KBM-7 (cell line): ENCODE results near the gene DLG2.
A peak's percentile ranks its signal among the peaks of the same experiment; 100 is the strongest.
"Not testable (repeated sequence)": the region's sequence is repeated elsewhere in the genome, so short reads cannot be mapped to it uniquely, and the experiment has no call there.

Experiments
- DNase-seq: peaks from one replicate; pipeline ENCODE4 v3.0.0-alpha.2; 2015
- in situ Hi-C: fragments of 300-500 bp; cut with MboI; formaldehyde crosslinking; loops from 2 replicates; pipeline ENCODE4 v1.14.3; 2020; ENCODE audit warnings: low sequenced_read_pairs, low pct_unique_long_range_greater_than_20kb, mixed read lengths

The DLG2 gene

GRCh38 chr11:85391141-85391540 is 236.0 kb downstream of the DLG2 start:
- no peak for DNase-seq
- in situ Hi-C loops: no loop called here

GRCh38 chr11:85385547-85385946 is 241.6 kb downstream of the DLG2 start:
- DNase-seq: no peak
- in situ Hi-C loops: no loop called here

GRCh38 chr11:85385111-85385510 is 242.0 kb downstream of the DLG2 start:
- DNase-seq: no peak
- in situ Hi-C loops: no loop called here

- in situ Hi-C loops: no loop called here
- DNase-seq: no peak
Measured at GRCh38 chr11:85379066-85379465, 248.1 kb downstream of the DLG2 start.

GRCh38 chr11:85377901-85378300 is 249.2 kb downstream of the DLG2 start:
- in situ Hi-C loops: no loop called here
- DNase-seq: no peak

GRCh38 chr11:85359859-85360258 is 267.3 kb downstream of the DLG2 start:
- in situ Hi-C loops: no loop called here
- DNase-seq: no peak

- no peak for DNase-seq
- in situ Hi-C loops: no loop called here
Measured at GRCh38 chr11:85355921-85356320, 271.2 kb downstream of the DLG2 start.

- in situ Hi-C loops, DNase-seq: not testable (repeated sequence)
Measured at GRCh38 chr11:85349539-85349938, 277.6 kb downstream of the DLG2 start.

- DNase-seq: no peak
- in situ Hi-C loops: no loop called here
Measured at GRCh38 chr11:85348945-85349344, 278.2 kb downstream of the DLG2 start.

- in situ Hi-C loops: no loop called here
- DNase-seq: no peak
Measured at GRCh38 chr11:85347291-85347690, 279.9 kb downstream of the DLG2 start.

GRCh38 chr11:85346484-85346883 is 280.7 kb downstream of the DLG2 start:
- in situ Hi-C loops: no loop called here

GRCh38 chr11:85340846-85341245 is 286.3 kb downstream of the DLG2 start:
- DNase-seq, in situ Hi-C loops: not testable (repeated sequence)

More at GRCh38 chr11:85346484-85346883, 280.7 kb downstream of the DLG2 start:
- no peak for DNase-seq

- peak; percentile 94 for DNase-seq
- in situ Hi-C loops: no loop called here
Measured at GRCh38 chr11:85318573-85318972, 308.6 kb downstream of the DLG2 start.

GRCh38 chr11:85316967-85317366 is 310.2 kb downstream of the DLG2 start:
- in situ Hi-C loops: no loop called here
- peak; percentile 82 for DNase-seq

GRCh38 chr11:85313741-85314140 is 313.4 kb downstream of the DLG2 start:
- in situ Hi-C loops: no loop called here
- DNase-seq: no peak

- DNase-seq: no peak
- in situ Hi-C loops: no loop called here
Measured at GRCh38 chr11:85310479-85310878, 316.7 kb downstream of the DLG2 start.

GRCh38 chr11:85307366-85307765 is 319.8 kb downstream of the DLG2 start:
- in situ Hi-C loops: no loop called here
- DNase-seq: no peak

GRCh38 chr11:85301895-85302678 is 325.1 kb downstream of the DLG2 start:
- DNase-seq: no peak
- in situ Hi-C loops: no loop called here

GRCh38 chr11:85299258-85299942 is 327.7 kb downstream of the DLG2 start:
- in situ Hi-C loops: no loop called here
- peak; percentile 33 for DNase-seq

GRCh38 chr11:85295694-85296271 is 331.4 kb downstream of the DLG2 start:
- DNase-seq: no peak
- in situ Hi-C loops: no loop called here
